GM21717 (cell line): ENCODE data around the gene SKA3.
"Not testable (repeated sequence)": the region's sequence is repeated elsewhere in the genome, so short reads cannot be mapped to it uniquely, and the experiment has no call there.

Source experiments
- ATAC-seq: cut with Tn5 transposase; IDR thresholded peaks from one replicate; pipeline ENCODE4 v1.9.1; 2021; ENCODE audit warnings: mild to moderate bottlenecking, moderate library complexity; ENCODE audit not compliant: unreplicated experiment

Gene SKA3

DNA sequence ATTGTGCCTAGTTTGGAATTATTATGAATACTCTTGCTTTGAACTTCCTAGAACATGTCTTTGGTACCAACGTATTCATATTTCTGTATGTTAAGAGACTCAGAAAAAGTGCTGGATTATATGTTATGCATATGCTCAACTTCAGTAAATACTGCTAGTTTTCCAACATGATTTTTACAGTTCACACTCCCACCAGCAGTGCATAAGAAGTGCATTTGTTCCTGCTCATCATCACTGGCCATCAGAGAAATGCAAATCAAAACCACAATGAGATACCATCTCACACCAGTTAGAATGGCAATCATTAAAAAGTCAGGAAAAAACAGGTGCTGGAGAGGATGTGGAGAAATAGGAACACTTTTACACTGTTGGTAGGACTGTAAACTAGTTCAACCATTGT lies 2.6 kb downstream of the SKA3 start:
- not testable (repeated sequence) for ATAC-seq

DNA sequence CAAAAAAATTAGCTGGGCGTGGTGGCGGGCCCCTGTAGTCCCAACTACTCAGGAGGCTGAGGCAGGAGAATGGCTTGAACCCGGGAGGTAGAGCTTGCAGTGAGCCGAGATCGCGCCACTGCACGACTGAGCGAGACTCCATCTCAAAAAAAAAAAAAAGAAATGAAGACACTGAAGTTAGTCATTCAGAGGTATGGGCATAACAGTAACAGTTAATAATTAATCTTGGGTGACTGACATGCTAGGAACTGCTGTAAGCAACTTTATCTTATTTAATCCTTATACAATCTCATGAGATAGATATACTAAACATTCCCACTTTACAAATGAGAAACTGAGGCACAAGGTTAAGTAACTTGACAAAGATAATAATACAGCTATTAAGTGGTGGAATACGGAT lies 4.9 kb downstream of the SKA3 start:
- no peak for ATAC-seq

DNA sequence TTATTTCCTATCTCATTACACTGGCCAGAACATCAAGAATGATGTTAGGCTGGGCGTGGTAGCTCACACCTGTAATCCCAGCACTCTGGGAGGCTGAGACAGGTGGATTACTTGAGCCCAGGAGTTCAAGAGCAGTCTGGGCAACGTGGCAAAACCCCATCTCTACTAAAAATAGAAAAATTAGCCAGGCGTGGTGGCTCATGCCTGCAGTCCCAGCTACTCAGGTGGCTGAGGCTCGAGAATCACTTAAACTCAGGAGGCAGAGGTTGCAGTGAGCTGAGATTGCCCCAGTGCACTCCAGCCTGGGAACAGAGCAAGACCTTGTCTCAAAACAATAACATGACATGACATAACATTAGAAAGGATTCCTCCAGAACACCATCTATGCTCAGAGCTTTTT lies 10.7 kb downstream of the SKA3 start:
- not testable (repeated sequence) for ATAC-seq

DNA sequence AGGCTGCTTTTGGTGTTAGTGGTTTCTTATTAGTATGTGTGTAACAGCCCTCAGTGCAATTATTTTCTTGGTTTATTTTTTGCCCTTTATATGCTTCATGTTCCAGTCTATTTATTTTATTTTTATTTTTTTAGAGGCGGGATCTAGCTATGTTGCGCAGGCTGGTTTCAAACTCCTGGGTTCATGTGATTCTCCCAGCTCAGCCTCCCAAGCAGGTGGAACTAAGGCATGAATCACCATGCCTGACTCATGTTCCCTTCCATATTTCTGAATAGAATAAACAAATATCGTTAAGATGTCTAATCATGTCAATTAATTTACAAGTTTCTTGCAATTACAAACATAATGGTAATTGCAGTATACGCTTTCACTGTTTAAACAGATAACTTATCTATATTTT lies 11.7 kb downstream of the SKA3 start:
- no peak for ATAC-seq

DNA sequence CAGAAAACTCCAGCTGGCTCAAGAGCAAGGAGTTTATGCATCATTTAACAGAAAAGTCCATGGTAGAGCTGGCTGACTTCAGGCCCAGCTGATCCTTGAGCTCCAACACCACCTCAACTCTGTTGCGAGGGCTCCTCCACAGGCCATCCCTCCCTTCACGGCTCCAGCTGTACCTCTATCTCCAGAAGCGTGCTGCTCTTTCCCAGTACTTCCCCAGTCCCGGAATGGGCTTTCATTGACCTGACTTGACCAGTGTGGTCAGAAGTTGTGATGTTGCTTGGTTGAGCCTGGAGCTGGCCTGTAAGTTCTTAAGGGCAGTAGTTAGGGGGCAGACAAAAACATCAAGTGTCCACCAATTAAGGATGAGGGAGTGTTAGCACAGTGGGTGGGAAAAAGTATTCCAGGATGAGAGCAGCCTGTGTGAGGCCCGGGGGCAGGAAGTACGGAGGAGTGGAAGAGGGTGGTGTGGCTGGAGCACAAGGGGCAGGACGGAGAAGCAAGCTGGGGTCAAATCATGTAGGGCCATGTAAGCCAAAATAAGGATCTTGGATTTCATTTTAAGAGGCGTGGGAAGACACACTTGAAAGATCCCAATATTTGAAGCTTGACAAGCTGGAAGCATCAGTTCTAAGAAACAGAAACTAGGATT lies 24.0 kb downstream of the SKA3 start:
- ATAC-seq, result no peak

DNA sequence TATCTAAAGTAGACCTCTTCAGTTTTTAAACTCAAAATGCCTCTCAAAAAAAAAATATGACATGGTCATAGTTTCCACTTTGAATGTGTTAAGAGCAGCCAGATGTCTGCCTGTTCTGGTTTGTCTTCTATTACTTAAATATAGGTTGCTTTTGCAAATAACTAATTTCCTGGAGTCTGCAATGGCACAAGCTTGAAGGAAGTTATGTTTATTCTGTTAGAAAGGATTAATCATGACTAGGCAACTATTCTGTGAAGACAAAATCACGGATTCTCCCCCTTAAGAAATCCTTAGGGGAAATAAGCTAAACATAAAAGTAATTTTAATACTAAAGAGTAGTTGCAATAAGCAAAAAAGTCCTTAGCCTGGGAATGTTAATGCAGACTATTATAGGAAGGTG lies 26.3 kb downstream of the SKA3 start:
- no peak for ATAC-seq

DNA sequence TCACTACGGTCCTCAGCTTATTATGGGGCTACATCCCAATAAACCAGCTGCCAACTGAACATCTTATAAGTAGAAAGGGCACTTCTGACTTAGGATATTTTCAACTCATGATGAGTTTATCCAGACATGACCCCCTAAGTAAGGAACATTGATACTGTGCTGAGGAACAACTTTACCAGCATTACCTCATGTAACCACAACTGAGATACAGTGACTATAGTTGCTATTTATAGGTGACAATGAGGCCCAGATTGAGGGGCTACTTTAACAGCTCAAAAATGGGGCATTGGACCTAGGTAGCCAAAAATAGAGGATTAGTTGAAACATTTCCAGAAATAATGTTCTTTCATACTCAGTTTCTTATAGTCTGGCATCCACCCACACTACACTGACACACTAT lies 26.8 kb downstream of the SKA3 start:
- ATAC-seq, result no peak

DNA sequence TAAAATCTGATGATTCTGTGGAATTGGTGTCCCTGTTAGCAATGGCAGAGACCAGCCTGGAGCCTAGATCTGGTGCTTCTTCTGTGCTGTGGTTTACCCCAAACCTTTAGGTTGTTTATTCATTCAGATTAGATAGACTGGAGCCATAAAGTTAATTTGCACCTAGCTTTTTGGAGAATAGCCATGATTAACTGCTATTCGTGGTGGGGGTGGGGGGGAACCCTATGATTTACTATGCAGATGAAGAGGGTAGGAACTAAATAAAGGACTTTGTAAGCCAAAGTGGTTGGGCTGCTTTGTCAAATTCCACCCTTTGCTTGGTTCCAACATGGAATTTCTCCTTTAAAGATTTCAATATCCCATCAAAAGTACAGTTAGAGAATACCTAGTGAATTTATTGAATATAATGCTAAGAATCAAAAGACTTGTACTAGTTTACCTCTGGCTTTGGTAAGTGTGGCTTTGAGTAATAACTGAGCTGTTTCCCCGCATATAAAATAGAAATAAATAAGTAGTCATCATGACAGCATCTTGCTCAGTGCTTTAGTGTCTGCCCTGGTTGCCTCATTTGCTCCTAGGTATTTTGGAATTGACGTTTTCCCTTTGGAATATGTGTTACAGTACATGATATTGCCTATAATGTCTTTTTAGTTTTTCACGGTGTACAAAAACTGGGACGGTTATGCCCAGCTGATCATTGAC lies 27.6 kb downstream of the SKA3 start:
- ATAC-seq, result no peak

DNA sequence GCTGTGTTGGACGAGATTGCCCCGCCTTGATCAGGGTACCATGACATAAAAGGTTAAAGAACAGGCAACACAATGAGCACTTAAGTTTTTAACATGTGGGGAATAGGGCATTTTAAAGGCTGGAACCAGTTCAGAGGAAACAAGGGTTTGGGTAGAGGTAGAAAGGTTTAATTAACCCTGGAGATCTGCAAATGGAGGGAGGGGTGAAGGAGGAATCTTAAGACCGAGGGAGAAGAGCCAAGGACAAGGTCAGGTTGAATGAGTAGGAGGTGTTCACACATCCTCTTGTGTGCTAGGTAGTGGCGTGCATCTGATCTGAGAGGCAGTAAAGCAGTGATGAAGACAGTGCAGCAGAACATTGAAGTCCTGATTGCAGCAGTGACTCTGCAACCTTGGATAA lies 28.5 kb downstream of the SKA3 start:
- ATAC-seq, result no peak

DNA sequence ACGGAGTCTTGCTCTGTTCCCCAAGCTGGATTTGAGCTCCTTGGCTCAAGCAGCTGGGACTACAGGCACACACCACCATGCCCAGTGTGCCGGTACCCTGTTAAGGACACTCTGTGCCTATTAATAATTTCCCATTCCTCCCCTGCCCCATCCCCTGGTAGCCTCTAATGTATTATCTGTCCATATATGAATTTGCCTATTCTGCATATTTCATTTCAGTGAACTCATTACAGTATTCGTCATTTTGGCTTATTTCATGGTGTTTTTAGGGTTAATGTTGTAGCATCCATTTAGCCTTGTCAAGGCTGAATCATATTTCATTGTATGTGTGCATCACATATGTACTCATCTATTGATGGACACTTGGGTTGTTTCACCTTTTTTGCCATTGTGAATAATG lies 33.6 kb downstream of the SKA3 start:
- ATAC-seq, result no peak

DNA sequence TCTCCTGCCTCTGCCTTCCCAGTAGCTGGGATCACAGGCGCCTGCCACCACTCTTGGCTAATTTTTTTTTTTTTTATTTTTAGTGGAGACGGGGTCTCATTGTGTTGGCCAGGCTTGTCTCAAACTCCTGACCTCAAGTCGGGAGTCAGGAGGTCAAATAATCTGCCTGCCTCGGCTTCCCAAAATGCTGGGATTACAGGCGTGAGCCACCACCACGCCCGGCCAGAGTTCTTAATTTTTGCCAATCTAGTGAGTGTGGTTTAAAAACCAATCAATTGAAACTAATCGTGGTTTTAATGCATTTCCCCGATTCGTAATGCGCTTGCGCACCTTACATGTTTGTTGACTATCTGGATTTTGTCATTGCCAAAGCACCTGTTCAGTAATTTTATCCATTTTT lies 37.0 kb downstream of the SKA3 start:
- no peak for ATAC-seq

DNA sequence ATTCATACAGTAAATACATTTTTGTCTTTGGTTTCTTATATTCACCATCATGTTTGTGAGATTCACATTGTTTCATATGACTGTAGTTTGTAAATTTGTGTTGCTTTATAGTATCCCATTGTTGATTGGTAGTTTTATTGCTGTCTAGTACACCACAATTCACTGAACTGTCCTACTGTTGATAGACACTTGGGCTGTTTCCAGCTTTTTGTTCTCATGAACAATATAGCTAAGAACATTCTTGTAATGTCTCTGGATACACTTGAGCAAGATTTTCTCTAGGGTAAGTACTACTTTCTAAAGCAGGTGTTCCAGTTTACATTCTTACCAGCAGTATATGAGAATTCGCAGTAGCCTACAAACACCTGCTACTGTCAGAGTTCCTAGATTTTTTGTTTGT lies 37.8 kb downstream of the SKA3 start:
- ATAC-seq, result no peak

DNA sequence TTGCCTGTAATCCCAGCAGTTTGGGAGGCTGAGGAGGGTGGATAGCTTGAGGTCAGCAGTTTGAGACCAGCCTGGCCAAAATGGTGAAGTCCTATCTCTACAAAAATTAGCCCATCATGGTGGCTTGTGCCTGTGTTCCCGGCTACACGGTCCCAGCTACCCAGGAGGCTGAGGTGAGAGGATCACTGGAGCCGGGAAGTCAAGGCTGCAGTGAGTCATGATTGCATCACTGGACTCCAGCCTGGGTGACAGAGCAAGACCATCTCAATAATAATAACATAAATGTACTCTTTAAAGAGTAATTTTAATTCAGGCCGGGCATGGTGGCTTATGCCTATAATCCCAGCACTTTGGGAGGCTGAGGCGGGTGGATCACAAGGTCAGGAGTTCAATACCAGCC lies 38.7 kb downstream of the SKA3 start:
- ATAC-seq, result no peak

DNA sequence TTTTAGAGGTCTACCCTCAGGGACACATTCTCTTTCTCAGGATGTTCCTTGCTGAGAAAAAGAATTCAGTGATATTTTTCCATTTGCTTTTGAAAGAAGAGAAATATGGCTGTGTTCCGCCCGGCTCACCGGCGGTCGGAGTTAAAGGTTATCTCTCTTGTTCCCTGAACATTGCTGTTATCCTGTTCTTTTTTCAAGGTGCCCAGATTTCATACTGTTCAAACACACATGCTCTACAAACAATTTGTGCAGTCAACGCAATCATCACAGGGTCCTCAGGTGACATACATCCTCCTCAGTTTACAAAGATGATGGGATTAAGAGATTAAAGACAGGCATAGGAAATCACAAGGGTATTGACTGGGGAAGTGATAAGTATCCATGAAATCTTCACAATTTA lies 40.5 kb downstream of the SKA3 start:
- not testable (repeated sequence) for ATAC-seq

DNA sequence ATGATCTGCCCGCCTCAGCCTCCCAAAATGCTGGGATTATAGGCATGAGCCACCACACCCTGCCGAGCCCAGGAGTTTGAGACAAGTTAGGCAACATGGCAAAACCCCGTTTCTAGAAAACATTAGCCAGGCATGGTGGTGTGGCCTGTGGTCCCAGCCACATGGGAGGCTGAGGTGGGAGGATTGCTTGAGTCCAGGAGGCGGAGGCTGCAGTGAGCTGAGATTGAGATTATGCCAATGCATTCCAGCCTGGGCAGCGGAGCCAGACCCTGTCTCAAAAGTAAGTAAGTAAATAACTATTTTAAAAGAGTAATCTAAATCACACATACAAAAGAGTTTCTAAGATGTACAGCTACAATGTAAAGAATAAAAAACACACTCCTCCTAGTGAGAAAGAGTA lies 41.9 kb downstream of the SKA3 start:
- no peak for ATAC-seq

DNA sequence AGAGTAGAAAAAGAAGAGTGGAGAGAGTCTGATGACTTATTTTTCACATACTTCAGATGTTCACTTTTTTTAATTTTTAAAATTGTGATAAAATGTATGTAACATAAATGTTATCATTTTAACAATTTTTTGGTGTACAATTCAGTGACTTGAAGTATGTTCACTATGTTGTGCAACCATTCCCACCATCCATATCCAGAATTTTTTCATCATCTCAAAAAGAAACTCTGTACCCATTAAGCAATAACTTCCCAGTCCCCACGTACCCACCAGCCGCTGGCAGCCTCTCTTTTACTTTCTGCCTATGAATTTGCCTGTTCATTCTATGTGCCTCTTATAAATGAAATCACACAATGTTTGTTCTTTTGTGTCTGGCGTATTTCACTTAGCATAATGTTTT lies 43.3 kb downstream of the SKA3 start:
- no peak for ATAC-seq

DNA sequence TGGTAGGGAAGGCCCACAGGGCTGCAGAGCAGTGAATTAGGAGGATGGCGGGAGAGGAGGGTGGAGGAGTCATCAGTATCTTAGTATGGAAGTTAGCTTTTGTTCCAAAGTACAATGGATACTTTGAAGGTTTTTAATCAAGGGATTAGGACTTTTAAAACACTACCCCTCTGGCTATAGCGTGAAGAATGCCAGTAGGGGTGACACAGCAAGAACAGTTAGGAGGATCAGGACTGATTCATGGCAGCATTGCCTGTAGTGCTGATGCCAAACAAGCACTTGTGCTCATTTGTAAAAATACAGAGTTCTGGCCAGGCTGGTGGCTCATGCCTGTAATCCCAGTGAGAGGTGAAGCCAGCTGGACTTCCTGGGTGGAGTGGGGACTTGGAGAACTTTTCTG lies 46.2 kb downstream of the SKA3 start:
- ATAC-seq, result no peak

DNA sequence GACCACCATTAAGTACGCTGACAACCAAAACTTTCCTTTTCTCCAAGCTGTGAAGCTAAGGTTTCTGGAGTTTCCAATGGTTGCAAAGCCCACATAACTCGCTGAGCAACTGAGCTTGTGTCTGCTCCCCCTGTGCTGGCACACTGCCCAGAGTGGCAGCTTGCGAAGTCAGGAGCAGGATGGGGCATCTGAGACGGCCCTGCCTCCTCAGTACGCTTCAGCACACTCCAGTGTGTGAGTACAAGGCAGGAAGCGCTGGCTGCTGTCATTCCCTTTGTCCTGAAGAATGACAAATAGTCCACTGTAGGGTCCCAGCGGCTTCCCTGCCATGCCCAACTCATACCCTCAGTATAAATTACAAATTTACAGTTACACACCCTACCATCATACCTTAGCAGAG lies 51.5 kb downstream of the SKA3 start:
- no peak for ATAC-seq

DNA sequence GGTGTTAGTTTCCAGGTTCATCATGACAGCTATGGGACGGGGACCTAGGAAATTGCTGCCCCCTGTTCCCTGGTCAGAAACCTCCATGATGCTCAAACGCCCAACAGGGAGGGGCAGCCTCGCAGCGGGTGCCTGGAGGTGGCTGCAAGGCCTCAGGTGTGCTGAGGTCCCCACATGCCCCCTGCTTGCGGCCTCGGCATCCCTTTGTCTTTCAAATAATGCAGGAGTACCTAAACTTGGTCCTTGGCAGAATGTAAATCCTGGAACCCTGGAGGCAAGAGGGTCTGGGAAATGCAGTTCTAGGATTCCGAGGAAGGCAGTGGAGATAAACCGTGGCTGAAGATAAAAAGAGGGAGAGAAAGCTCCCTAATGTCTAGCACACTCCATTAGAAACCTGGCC lies 52.4 kb downstream of the SKA3 start:
- no peak for ATAC-seq

DNA sequence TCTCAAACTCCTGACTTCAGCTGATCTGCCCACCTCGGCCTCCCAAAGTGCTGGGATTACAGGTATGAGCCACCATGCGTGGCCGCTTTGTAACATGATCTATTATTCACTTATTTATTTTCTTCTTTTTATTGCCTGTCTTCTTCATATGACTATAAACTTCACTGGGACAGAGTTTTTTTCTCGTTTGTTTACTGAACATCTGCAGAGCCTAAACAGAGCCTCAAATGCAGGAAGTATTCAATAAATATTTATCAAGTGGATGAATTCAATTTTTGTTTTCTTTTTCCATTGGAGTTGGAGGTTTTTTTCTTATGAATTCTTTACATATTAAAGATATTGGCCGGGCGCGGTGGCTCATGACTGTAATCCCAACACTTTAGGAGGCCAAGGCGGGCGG lies 54.7 kb downstream of the SKA3 start:
- ATAC-seq, result no peak

DNA sequence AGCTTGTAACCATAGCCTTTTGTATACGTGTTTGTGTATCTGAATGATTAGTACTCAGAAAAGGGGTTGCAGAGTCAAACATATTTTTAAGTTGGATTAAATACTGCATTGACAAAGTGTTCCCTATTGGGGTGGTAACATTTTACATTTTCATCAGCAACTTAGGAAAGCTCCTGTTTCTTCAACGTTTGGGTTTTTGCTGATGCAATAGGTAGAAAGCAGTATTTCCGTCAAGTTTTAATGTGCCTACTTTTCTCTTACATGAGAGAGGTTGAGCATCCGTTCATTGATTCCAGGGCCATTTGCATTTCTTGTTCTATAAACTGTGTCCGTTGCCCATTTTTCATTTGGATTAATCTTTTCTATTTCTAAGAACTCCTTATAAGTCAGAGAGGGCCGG lies 56.2 kb downstream of the SKA3 start:
- no peak for ATAC-seq

DNA sequence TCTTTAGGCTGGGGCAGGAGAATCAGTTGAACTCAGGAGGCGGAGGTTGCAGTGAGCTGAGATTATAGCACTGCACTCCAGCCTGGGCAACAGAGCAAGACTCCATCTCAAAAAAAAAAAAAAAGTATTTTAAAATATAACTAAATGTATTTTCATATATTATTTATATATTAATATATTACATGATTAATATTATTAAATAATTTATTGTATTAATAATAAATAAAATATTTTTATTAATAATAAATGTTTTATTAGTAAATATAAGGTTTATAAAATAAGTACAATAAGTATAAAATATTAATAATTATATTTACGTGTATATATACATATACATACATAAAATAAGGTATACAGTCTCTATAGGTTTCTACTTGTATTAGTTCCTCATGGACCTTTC lies 56.8 kb downstream of the SKA3 start:
- no peak for ATAC-seq

DNA sequence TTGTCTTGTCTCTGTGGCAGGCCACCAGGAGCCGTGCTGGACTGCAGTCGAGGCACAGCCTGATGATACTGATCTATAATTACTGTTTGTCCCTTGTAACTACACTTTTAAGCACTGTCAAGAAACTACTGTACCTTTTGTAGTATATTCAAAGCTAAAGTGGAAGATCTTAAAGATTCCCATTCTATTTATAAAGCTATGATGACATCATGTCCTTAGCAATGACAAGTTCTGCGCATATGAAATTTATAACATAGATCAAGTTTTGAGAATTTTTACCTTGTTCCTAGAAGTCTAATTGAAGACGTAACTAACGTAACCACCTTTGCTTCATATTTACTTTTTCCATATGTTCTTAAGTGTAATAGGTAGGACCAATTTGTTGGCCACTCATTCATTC lies 58.2 kb downstream of the SKA3 start:
- ATAC-seq, result no peak
